HT-29 (cell line): ENCODE measurements around the gene MIEN1. TPM values are rescaled to one million over a fixed set of nuclear protein-coding genes. Genes with fewer than 3 reads are reported as not detected.
"Not testable (repeated sequence)": the region's sequence is repeated elsewhere in the genome, so short reads cannot be mapped to it uniquely, and the experiment has no call there.

Experiments used
- DNase-seq: peaks from one replicate; pipeline ENCODE4 v3.0.0-alpha.2; 2015; ENCODE audit warnings: low spot score
- total RNA-seq: library from RNA; depleted of rRNA; stranded (reverse); fragments of >200 nt; shearing (Covaris generic); gene quantifications from 2 replicates; pipeline ENCODE4 v1.2.3, GENCODE V29; 2014

MIEN1 gene
- total RNA-seq, 1 experiment from 2014 or later, result 118 TPM

DNA sequence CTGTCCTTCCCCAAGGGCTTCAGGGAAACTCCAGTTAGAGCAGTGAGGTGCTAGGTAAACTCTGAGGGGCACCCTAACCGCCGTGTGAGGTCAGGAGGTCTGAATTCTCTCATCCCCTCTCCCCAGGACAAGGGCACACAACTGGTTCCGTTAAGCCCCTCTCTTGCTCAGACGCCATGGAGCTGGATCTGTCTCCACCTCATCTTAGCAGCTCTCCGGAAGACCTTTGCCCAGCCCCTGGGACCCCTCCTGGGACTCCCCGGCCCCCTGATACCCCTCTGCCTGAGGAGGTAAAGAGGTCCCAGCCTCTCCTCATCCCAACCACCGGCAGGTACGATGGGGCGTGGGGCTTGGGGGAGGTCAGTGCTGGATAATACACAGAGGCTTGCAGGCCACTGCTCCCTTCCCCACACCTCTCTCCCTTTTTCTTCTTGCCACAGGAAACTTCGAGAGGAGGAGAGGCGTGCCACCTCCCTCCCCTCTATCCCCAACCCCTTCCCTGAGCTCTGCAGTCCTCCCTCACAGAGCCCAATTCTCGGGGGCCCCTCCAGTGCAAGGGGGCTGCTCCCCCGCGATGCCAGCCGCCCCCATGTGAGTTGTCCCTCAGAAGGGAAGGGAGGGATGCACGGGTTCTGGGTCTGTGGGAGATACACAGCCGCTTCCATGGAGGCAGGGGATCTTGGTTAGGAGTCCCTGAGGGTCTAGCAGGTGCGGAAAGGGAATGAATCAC, 12.0 kb upstream of the MIEN1 start:
- DNase-seq, result no peak

DNA sequence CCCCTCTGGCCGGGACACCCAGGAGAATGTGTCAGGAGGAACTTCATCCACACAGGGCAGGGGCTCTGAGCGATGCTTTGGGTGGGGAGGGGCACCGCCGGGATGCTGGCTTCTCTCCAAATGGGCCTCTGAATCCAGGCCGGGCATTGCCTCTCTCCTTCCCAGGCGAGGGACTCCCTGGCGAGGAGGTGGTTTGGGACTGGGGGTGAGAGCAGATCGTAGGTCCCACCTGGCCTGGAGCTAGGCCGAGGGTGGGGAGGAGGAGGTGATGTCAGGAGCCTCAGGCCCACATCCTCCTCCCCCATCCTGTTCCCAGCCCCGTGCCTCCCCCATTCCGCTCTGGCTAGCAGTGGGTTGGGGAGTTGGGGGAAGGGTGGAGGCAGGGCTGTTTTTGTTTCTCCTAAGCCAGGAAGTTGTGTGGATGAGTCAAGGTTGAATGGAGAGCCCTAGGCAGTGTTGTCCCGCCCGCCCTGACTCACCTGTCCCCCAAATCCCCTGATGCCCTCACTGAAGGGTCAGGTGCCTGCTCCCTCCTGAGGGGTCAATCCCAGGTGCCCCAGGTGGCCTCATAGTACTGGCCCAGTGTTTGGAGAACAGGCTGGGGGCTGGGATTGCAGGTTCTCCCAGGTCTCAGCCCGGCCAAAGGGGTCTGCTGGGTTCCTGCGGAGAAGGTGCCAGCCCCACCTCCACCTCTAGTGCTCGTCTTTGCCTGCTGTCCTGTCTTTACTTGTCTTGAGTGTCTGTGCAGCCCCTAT, 10.2 kb upstream of the MIEN1 start:
- DNase-seq, result peak; percentile 77

DNA sequence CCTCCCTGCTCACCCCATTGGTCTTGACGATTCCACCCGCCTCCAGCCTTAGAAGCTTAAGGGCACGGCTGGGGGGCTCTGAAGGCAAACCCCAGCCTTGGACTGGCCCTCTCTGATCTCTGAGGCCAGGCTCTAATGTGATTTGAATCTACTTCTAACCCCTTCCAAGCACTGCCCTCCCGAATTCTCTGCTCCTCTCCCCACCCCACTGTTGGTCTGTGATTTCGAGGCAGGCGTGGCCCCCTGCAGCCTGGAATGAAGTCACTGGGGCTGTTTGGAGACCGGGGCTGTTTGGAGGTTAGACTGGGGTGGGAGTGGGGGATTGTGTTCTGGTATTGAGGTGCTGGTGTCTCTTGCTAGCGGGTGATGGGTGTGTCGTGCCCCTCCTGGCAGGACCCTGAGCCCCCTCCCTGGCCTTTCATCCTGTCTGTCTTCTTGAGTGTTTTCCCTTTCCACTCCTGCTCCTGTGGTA, 9.6 kb upstream of the MIEN1 start:
- no peak for DNase-seq

DNA sequence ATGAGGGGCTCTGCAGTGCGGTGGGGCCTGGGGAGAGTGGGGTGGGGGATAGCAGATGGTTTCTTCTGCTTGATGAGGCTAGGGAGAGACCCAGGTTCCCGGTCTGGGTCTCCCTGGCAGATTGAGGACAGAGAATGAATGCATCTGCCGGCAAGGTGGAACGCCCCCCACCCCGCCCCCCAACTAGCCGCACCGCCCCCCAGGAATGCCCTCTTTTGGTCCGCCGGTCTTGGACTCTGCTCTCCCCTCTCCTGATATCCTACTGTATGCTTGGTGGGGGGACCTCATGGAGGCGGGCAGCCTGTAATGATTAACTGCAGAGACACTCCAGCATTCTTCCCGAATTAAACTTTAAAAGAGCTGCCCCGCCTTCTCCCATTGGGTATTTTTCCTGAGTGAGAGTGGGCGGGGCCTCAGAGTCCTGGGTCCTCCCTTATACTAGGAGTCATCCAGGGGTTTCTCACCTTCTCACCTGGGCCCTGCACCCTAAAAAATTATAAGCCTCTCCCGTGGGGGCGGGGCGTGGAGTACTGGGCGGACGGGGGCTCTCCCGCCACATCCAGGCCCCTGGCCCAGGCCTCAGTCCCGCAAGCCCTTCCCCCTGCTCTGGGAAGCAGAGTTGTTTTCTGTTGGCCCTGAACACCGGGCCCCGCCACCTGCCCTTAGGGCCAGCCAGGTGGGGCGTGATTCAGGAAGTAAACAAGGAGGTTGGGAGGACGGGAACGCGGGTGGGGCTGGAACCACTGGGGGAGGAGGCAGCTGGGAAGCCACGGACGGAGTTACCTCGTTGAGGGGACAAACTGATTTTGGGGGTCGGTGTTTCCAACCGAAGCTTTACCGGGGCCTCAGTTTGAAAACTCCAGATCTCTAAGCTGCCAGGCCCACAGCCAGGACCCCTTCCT, 8.9 kb upstream of the MIEN1 start:
- peak; percentile 95 for DNase-seq

DNA sequence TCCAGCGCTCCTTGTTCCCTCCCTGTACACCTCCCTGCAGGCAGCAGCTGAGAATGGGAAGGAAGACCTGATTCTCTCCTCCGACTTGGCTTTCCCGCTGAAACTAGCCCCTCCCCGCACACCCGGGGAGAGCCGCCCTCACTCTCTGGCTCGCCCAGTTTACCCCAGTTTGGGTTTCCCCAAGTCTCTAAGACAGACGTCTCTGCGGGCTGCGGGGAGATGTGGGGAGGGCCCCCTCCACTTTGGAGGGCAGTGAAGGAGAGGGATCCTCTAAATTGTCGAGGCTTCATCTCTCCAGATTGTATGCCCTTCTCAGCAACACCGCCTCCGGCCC, 8.2 kb upstream of the MIEN1 start:
- DNase-seq, result peak; percentile 76

DNA sequence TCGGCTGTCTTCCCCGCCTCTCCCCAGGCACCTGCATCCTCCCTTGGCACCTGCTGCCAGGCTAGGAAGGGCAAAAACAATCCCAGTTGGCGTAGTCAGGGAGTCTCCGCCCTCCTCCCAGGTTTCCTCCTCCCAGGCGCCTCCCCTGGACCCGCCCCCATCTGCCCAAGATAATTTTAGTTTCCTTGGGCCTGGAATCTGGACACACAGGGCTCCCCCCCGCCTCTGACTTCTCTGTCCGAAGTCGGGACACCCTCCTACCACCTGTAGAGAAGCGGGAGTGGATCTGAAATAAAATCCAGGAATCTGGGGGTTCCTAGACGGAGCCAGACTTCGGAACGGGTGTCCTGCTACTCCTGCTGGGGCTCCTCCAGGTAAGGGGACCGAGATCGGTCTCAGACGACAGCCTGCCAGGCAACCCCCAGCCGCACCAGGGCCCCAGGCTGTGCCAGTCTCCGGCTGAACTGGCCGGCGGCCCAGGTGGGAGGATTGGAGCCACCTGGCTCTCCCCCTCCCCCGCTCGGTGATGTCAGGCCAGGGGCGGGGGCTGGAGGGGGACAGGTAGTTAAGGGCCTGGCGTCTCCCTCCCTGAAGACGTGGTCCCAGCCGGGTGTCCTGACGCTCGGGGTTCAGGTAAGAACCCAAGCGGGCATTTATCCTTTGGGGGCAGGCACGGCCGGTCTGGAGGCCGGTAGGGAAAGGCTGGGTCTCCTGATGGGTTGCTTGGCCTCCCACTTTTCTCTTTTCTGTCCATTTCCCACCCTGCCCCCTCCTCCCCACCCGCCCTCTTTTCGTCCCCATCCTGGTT, 7.6 kb upstream of the MIEN1 start, which contains the start of gene GRB7:
Gene GRB7 (plus strand): TSS at position 179 of the 808 bp plus-strand sequence. CDS start 4,364 bp downstream, outside the sequence.
- DNase-seq, result peak; percentile 92

DNA sequence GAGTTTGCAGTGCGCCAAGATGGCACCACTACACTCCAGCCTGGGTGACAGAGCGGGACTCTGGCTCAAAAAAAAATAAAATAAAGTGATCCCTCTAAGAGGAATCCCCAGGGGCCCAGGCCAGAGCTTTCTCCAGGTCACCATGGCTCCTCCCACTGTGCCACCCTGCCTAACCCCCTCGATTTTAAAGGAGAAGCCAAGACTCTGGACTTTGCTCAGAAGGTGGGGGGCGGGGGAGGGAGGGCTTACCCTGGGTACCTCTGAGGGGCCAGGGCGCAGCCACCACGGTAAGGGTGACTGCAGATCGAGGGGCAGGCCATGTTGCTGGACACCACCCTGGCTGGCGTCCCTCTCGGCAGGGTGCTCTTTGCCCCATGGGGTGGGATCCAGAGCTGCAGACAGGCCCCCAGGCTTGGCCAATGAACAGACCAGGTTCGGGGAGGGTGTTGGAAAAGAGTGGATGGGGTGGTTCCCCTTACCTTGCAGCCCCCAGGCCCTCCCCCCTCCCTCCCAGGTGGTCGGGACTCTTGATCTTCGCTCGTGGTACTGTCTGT, 7.0 kb upstream of the MIEN1 start:
- DNase-seq, result no peak

DNA sequence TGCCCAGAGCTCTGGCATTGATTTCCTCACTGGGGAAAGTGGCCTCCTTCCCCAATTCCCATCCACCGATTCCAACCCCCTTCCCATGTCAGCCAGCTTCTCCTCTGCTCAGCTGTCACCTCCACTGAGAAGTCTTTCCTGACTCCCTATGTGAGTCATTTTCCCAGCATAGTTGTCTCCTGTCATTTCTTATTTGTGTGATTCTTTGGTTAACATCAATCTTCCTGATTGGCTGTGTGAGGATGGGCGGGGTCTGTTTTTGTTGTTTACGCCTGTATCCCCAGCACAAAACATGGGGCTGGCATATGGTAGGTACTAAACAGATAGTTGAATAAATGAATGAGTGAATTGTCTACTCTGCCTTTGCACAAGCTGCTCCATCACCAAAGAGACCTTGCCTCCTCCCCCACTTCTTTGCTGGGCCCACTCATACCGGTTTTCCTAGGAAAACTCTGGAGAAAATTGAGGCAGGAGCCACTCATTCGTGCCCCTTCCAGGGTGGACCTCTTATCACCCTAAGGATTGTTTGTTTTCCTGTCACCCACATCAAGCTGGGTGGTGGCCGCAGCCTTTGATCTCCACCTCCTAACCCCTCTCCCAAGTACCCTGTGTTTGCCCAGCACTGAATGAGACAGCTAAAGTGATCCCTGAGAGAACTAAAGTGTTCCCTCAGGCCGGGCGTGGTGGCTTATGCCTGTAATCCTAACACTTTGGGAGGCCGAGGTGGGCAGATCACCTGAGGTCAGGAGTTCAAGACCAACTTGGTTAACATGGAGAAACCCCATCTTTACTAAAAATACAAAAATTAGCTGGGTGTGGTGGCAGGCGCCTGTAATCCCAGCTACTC, 6.2 kb upstream of the MIEN1 start:
- DNase-seq, result peak; percentile 41

DNA sequence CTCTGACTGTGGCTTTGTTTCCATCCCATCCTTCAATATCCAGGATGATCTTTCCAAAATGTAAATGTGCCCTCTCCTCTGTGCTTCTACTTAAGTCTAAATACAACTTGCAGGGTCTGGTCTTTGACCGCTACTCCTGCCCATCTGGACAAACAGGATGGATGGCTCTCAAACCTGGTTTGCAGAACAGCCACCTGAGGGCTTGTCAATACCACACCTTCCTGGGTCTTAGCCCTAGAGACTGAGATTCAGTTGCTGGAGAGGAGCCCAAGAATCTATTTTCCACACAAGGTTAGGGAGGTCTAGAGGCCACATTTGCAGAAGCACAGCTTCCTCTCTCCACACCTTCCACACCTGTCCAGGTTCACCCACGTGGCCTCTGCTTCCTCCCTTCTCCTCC, 5.5 kb upstream of the MIEN1 start:
- no peak for DNase-seq

DNA sequence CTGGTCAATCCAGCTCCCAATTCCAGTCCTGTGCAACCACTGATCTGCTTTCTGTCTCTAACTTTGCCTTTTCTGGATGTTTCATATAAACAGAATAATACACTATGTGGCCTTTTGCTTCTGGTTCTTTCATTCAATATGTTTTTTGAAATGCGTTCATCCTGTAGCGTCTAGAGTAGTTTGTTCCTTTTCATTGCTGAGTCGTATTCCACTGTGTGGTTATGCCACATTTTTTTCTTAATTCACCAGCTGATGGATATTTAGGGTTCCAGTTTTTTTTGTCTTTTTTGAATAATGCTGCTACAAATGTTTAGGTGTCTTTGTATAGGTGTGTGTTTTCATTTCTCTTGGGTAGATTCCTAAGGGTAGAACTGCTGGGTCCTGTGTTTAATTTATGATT, 2.3 kb upstream of the MIEN1 start:
- no peak for DNase-seq

DNA sequence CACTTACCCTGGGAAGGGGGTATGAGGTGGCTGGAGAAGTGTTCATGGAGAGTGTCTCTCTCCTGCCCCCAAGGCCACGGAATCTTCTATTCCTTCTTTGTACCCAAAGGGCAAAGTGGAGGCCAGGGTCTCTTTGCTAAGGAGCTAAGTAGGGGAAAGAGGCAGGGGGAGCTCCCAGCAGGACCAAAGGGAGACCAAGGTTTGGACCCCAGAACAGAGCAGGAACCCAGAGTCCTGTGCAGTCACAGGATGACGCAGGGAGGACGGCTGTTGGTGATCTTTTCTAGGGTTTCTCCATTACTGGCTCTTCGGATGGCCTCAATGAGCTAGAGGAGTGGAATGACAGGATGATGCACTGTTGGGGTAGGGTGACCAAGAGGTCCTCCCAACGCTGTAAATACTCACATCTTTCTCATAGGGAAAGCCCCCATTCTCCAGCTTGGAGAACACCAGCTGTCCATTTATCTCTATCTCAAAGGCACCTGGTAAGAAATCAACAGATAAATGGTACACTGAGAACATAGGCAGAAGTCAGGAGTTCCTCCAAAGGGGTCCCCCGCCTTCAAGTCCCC, 966 bp downstream of the MIEN1 start:
- DNase-seq, result no peak

DNA sequence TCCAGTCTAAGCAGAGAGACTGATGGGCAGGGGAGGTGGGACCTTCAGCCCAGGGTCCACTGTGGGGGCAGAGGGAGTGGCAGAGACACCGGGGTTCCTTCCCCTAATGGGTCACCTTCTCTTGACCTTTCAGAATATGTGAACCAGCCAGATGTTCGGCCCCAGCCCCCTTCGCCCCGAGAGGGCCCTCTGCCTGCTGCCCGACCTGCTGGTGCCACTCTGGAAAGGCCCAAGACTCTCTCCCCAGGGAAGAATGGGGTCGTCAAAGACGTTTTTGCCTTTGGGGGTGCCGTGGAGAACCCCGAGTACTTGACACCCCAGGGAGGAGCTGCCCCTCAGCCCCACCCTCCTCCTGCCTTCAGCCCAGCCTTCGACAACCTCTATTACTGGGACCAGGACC, 2.8 kb downstream of the MIEN1 start:
- DNase-seq, result no peak

DNA sequence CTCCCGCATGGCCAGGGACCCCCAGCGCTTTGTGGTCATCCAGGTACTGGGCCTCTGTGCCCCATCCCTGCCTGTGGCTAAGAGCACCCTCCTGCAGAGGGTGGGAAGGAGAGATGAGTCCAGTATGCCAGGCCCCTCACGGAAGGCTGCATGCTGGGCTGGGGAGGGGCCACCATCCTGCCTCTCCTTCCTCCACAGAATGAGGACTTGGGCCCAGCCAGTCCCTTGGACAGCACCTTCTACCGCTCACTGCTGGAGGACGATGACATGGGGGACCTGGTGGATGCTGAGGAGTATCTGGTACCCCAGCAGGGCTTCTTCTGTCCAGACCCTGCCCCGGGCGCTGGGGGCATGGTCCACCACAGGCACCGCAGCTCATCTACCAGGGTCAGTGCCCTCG, 3.7 kb downstream of the MIEN1 start:
- no peak for DNase-seq

DNA sequence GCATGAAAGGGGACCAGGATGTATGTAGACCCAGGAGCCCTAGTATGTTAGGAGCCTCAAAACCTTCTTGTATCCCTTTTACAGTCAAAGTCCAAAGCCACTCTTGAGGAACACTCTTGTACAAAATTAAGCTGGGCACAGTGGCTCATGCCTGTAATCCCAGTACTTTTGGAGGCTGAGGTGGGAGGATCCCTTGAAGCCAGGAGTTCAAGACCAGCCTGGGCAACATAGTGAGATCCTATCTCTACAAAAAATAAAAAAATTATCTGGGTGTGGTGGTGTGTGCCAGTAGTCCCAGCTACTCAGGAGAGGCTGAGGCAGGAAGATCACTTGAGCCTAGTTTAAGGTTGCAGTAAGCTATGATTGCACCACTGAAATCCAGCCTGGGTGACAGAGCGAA, 4.4 kb downstream of the MIEN1 start:
- not testable (repeated sequence) for DNase-seq

DNA sequence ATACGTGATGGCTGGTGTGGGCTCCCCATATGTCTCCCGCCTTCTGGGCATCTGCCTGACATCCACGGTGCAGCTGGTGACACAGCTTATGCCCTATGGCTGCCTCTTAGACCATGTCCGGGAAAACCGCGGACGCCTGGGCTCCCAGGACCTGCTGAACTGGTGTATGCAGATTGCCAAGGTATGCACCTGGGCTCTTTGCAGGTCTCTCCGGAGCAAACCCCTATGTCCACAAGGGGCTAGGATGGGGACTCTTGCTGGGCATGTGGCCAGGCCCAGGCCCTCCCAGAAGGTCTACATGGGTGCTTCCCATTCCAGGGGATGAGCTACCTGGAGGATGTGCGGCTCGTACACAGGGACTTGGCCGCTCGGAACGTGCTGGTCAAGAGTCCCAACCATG, 5.6 kb downstream of the MIEN1 start:
- DNase-seq, result no peak

DNA sequence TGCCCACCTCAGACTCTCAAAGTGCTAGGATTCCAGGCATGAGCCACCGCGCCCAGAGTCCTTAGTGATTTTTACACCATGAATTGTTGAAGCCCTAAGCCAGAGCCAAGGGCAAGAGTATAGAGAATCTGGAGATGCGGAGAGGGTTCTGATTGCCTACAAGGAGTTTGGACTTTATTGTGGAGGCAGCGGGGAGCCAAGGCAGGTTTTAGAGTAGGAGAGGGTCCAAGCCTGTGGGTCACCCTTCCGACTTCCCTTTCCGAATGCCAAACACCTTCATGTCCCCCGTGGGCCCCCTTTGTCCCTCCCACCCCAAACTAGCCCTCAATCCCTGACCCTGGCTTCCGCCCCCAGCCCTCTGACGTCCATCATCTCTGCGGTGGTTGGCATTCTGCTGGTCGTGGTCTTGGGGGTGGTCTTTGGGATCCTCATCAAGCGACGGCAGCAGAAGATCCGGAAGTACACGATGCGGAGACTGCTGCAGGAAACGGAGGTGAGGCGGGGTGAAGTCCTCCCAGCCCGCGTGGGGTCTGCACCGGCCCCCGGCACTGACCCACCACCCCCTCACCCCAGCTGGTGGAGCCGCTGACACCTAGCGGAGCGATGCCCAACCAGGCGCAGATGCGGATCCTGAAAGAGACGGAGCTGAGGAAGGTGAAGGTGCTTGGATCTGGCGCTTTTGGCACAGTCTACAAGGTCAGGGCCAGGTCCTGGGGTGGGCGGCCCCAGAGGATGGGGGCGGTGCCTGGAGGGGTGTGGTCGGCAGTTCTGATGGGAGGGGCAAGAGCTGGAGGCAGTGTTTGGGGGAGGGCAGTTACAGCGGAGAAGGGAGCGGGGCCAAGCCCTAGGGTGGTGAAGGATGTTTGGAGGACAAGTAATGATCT, 7.1 kb downstream of the MIEN1 start:
- DNase-seq, result no peak

DNA sequence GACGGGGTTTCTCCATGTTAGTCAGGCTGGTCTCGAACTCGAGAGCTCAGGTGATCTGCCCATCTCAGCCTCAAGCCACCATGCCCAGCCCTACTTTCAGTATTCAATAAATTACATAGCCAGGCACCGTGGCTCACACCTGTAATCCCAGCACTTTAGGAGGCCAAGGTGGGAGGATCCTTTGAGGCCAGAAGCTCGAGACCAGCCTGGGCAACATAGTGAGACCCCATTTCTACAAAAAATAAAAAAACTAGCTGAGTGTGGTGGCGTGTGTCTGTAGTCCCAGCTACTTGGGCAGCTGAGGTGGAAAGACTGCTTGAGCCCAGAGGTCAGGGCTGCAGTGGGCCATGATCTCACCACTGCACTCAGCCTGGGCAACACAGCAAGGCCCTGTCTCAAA, 8.2 kb downstream of the MIEN1 start:
- DNase-seq, result no peak

DNA sequence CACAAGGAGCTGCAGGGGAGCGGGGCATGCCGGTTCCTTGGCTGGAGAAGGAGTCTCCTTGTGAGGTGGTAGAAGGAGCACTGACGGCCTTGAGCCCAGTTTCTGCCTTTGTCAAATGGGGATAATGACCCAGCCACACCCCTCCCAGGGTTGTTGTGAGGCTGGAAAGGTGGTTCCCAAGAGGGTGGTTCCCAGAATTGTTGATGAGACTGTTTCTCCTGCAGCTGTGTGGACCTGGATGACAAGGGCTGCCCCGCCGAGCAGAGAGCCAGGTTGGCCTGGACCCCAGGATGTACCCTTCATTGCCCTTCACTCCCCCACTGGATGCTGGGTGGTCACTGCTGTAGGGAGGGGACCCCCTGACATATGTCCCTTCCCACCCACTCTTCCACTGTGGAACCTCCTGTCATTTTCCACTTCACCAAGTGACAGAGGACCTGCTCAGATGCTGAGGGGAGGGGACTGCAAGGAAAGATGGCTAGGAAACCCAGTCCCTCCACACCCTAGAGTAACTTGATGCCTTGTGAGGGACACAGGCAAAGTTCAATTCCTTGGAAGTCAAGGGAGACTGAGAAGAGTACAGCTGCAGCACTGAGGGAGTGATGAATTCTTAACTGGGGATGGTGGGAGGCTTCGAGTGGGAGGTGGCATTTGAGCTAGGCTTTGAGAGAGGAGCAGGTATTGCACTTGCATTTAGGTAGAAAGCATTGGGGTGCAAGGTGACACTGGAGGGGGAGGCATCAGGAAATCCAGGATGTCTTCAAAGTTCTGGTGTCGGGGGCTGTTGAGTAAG, 10.6 kb downstream of the MIEN1 start:
- no peak for DNase-seq
